ENCODE measurements around the gene IL1RL2.

DNA sequence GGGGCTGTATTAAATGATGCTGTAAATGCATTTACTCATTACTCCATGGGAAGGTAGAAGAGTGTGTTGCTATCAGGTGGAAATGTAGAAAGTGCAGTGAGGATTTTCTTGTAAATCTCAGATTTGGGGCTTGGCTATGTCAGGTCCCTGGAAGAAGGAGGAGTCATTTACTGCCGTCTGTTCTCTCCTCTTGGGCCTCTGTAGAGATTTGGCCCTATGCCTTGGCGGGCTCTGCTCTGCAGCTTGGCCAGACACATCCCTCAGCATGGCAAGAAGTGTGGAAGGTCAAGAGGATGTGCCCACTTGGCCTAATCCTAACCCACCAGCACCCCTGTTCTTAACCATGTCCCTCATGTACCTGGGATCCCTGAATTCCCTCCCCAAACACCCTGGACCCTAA, 37.6 kb upstream of the IL1RL2 start:
- TF ChIP-seq, protein P1, sequence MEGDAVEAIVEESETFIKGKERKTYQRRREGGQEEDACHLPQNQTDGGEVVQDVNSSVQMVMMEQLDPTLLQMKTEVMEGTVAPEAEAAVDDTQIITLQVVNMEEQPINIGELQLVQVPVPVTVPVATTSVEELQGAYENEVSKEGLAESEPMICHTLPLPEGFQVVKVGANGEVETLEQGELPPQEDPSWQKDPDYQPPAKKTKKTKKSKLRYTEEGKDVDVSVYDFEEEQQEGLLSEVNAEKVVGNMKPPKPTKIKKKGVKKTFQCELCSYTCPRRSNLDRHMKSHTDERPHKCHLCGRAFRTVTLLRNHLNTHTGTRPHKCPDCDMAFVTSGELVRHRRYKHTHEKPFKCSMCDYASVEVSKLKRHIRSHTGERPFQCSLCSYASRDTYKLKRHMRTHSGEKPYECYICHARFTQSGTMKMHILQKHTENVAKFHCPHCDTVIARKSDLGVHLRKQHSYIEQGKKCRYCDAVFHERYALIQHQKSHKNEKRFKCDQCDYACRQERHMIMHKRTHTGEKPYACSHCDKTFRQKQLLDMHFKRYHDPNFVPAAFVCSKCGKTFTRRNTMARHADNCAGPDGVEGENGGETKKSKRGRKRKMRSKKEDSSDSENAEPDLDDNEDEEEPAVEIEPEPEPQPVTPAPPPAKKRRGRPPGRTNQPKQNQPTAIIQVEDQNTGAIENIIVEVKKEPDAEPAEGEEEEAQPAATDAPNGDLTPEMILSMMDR (conservative IDR thresholded peaks at IDR 0.05; ENCODE audit: low read depth, low read length), result no peak
- no peak for TF ChIP-seq EZH2 (IDR thresholded peaks at IDR 0.05; ENCODE audit: low read length, unreplicated experiment)
- no peak for TF ChIP-seq EZH2phosphoT487 (IDR thresholded peaks at IDR 0.05; ENCODE audit: borderline replicate concordance, low read length)

Measured in PC-3 (cell line).